HG03354 (cell line): ENCODE measurements around the gene TUBA8.
"Not testable (repeated sequence)": the region's sequence is repeated elsewhere in the genome, so short reads cannot be mapped to it uniquely, and the experiment has no call there.

Source experiments
- ATAC-seq: cut with Tn5 transposase; IDR thresholded peaks from one replicate; pipeline ENCODE4 v1.9.1; 2021; ENCODE audit warnings: mild to moderate bottlenecking; ENCODE audit not compliant: unreplicated experiment, poor library complexity, severe bottlenecking

Gene TUBA8

GRCh38 chr22:18101536-18101935, 9.1 kb upstream of the TUBA8 start:
- no peak for ATAC-seq

DNA sequence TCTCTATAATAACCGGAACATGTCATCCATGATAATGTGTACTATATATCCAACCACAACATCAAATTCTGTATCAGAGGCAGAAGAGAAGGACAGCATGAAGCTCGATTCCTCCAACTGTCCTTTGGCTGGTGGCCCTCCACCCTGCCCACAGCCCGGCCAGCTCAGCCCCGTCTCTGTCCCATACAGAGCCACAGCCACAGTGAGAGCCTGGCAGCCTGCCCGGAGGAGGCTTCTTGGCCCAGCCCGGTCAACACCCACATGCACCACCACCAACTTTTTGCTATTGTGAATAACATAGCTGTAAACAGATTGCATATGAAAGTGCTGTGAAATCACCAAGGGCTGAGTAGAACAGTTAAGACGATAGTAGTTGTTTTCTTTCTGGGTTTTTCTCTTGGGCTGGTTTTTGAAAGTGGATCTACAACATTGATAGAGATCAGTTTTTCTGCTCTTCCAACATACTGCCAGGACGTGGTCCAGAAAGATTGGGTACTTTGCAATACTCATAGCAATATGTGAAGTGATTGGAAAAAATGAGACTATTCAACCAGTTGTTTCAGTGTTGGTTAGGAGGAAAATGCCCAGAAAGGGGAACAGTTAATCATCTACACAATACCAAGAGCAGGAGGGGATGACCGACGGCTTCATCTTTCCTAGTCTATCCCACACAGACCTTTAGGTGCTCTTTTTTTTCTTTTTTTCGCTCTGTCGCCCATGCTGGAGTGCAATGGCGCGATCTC, 6.9 kb upstream of the TUBA8 start:
- ATAC-seq = no peak

DNA sequence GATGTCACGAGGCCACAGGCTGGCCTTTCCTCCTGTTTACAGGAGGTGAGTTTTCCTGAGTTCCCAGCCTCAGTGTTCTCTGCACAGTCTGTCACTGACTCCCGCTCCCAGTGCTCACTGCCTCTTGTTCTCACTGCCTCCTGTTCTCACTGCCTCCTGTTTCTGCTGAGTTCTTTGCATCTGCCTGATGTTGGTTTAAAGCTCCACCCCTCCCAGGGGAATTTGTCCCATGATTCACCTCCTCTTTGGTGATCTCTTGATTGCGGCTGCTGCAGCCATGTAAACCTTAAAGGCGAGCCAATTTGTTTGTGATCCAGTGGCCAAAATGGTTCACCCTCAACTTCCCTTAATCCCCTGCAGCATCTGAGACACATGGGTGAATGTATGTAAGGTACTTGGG, 6.0 kb upstream of the TUBA8 start:
- no peak for ATAC-seq

GRCh38 chr22:18105981-18106380, 4.6 kb upstream of the TUBA8 start:
- not testable (repeated sequence) for ATAC-seq

- not testable (repeated sequence) for ATAC-seq
These were observed 3.9 kb upstream of the TUBA8 start for GRCh38 chr22:18106550-18107341.

DNA sequence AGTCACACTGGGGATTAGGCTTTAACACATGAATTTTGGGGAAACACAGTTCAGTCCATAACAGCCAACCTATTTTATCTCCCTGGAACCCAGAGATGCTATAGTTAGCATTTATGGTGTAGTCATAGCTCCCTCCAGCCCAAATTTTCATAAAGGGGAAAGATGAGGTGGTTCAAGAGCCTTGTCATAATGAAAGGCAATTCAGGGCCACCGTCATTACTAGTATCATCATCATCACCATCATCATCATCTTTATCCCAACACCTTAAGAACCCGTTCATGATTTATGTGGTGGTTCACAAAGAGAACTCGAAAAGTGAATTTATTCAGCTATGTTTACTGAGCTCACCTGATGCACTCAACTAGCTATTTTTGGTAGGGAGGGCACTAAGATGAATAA, 2.4 kb upstream of the TUBA8 start:
- no peak for ATAC-seq

DNA sequence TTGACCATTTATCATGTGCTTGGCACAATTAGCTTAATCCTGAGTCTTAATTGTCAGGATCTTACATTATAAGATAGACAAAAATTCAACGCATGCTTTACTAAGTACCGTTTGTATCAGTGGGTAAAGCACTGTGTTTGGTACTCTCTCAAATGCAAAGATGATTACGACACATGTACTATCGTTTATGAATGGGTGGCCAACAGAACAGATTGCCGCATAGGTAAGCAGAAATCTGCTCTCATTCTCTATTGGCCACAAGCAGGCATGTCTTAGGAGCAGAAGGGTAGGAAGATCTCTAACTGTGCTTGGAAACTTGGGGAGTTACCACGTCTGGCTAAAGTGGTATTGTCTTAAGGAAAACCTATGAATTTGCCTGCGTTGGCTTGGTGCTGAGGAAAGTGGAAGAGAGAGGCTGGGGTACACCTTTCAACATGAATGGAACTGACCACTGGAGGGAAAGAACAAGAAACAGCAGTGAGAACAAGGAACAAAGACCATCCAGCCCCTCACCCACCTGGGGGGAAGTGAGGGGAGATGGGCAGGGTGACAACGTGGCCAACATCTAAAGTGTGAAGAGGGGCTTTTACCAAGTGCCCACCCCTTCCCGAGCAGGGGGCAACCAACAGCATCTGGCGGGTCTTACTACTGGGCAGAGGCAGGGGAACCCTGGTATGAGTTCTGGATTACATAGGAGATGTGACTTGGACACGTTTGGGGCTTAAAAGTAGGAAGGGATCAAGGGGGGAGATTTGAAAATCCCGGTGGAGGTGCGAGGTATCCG, 1.0 kb upstream of the TUBA8 start:
- no peak for ATAC-seq

DNA sequence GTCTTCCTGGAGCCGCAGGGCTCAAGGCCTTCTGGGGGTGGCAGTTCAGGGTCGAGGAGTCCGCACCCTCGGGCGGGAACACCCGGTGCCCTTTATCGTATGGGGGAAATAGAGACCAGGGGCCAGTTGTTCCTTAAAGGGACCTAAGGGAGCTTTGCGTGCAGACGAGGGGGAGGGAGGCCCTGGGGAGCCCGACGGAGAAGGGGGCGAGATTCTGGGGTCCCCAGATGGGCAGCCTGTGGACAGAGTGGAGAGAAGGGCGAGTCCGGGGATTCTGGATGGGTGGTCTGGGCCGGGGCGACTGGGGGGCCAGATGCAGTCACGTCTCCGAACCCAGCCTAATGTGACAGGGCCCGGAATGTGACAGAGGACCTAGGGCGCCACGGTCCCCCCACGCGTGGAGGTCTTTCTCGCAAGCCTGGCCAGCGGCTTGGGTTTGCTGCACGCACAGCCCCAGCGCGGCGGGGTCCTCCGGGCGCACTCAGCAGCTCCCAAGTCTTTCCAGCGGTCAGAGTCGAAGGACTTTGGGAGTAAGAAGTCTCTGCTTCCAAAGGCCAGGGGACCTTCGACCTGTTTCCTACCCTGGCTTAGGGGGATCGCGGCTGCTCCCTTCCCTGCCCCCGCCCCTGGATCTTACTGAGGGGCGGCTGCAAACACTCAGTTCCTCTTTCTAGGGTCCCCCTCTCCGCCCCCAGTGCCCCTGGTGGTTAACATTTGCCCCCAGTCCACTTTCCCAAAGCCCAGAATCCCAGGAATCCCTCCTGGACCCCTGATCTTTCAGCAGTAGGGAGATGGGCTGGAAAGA, 547 bp downstream of the TUBA8 start:
- ATAC-seq = no peak

DNA sequence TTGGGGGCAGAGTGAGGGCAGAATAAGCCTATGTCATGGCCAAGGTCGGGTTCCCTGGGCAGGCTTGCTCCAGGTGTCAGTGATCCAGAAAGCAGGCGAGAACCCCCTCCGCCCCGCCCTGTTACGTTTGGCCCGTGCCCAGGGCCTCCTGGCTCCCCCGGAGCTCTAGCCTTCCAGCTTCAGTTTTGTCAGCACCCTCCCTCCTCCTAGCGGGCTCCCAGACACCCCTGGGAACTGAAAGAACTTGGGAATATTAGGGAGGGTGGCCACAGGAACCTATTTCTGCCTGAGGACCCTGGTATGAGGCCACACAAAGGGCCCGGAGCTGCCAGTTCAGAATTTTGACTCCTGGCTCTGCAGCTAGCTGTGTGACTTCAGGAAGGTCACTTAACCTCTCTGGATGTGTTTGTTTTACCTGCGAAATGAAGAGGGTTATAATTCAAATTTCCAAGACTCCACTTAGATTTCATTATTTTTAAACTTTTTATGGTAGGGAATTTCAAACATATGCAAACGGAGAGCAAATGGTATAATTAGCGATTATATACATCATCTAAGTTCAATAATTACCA, 1.2 kb downstream of the TUBA8 start:
- ATAC-seq = no peak

DNA sequence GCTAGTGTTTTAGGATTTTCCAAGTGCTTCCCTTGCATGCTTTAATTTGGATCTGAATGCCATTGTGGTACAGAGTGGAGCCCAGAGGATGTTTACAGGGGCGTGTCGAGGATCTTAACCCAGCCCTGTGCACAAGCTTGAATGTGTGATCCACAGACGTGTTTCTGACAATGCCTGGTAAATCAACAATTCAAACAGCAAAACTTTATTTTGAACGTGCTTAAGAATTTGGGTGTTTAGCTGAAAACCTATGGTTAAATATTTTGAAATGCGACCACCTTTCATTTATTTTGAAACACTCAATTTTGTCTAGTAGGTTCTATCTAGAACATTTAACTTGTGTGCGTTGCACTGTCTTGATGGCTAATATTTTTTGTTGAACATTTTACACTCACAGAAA, 1.8 kb downstream of the TUBA8 start:
- ATAC-seq = no peak

DNA sequence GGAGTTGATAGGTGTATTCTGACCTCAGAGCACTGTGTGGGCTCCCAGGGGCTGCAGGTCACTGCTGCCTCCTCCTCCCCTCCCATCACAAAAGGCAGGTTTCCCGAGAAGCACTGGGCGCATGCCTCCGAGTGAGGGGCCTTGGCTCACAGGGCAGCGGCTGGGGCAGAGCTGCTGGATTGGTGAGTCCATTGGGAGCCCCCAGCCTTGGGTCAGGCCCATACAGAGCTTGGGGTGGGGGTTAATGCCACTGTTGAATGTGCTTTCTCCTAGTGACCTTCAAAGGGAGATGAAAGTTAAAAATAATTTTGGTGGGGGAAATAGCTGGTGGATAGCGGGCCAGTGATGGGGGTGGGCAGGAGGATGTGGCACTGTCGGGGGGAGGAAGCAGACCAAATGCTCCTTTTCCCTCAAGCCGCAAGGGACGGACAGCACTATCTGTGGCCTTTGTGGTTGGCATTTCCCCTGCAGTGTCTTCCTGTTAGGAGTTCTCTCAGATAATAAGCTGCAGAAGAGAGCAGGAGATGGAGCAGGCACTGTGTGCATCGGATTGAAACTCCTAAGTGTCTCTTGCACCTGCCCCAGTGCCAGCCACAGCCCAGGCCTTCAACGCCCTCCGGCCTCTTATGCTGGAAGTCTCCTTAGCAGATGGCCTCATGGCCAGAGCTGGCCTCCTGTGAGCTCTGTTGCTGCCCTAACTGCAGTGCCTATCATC, 3.2 kb downstream of the TUBA8 start:
- no peak for ATAC-seq

DNA sequence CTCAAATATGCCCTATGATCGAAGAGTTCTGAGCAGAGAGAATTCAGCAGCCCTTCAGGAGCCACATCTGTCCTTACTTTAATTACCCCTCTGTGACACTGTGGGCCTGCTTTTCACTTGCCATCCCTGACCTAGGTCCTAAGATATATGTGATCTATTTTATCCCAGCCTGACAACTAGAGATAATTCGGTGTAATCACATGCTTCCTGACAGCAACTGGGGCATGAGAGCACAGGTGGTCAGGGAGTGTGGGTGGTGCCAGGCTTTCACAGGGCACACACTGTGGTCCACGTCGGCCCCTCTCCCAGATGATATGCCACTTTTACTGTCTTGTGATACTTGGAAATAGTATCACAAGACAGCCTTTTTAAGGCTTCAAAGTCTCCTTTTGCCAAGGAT, 3.9 kb downstream of the TUBA8 start:
- no peak for ATAC-seq

GRCh38 chr22:18114976-18115652, 4.5 kb downstream of the TUBA8 start:
- no peak for ATAC-seq

GRCh38 chr22:18115906-18116371, 5.3 kb downstream of the TUBA8 start:
- ATAC-seq = no peak

- no peak for ATAC-seq
These were observed 6.0 kb downstream of the TUBA8 start for GRCh38 chr22:18116634-18117033.

DNA sequence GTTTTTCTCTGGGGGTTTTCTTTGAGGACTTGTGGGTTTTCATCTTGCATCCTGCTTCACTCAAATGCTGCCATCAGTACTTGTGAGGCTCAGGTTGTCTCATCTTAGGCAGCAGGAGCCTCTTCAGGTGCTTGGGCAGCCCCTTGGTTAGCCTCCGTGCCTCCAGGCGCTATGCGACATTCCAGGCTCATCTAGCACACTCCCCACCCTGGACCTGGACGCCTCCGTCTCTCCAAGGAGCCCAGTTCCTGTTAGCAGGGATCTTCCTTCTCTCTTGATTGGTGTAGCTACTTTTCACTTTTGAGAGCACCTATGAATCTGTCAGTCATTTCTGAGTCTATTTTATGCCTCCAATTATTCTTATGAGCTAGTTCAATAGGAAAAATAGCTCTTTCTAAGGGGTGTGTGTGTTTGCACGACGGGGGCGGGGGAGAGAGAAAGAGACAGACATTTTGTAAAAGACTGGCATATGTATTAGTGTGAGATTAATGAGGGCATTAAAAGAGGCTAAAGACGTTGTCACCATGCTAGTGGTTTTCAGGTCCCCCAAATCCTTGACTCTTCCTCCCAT, 7.8 kb downstream of the TUBA8 start:
- ATAC-seq = no peak

- no peak for ATAC-seq
These were observed 9.0 kb downstream of the TUBA8 start for GRCh38 chr22:18119409-18120110.
